ENCODE data around the gene ELOVL4.

- TF ChIP-seq, protein P1, sequence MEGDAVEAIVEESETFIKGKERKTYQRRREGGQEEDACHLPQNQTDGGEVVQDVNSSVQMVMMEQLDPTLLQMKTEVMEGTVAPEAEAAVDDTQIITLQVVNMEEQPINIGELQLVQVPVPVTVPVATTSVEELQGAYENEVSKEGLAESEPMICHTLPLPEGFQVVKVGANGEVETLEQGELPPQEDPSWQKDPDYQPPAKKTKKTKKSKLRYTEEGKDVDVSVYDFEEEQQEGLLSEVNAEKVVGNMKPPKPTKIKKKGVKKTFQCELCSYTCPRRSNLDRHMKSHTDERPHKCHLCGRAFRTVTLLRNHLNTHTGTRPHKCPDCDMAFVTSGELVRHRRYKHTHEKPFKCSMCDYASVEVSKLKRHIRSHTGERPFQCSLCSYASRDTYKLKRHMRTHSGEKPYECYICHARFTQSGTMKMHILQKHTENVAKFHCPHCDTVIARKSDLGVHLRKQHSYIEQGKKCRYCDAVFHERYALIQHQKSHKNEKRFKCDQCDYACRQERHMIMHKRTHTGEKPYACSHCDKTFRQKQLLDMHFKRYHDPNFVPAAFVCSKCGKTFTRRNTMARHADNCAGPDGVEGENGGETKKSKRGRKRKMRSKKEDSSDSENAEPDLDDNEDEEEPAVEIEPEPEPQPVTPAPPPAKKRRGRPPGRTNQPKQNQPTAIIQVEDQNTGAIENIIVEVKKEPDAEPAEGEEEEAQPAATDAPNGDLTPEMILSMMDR (IDR thresholded peaks at IDR 0.05; ENCODE audit: low read depth, low read length, poor library complexity, severe bottlenecking), result no peak
- no peak for TF ChIP-seq EZH2phosphoT487 (IDR thresholded peaks at IDR 0.05; ENCODE audit: borderline replicate concordance, low read length)
Observed at GRCh38 chr6:79927758-79928157, 19.6 kb downstream of the ELOVL4 start.
